ENCODE measurements around the gene TRABD2A.

TRABD2A gene

GRCh38 chr2:84905181-84906107 lies 24.6 kb upstream of the TRABD2A start, which contains the start of gene TMSB10:
Gene TMSB10, plus strand, starts transcription at chr2:84905656.
- FAIRE-seq (no peak), DNase-seq (ENCODE audit: extremely low spot score, insufficient read length, low read depth) (peak; percentile 82)

GRCh38 chr2:84904717-84905174 lies 23.9 kb upstream of the TRABD2A start:
- DNase-seq (ENCODE audit: extremely low spot score, insufficient read length, low read depth), result no peak
- FAIRE-seq, result no peak

- DNase-seq (ENCODE audit: extremely low spot score, insufficient read length, low read depth) (no peak), FAIRE-seq (no peak)
Observed at GRCh38 chr2:84904151-84904550, 23.3 kb upstream of the TRABD2A start.

GRCh38 chr2:84902526-84902925 lies 21.6 kb upstream of the TRABD2A start:
- no peak for FAIRE-seq
- DNase-seq (ENCODE audit: extremely low spot score, insufficient read length, low read depth), result no peak

- DNase-seq (ENCODE audit: extremely low spot score, insufficient read length, low read depth) (no peak), FAIRE-seq (no peak)
Observed at GRCh38 chr2:84901593-84902120, 20.8 kb upstream of the TRABD2A start.

- FAIRE-seq, result no peak
Observed at GRCh38 chr2:84900971-84901370, 20.1 kb upstream of the TRABD2A start.

GRCh38 chr2:84899304-84900204 lies 18.7 kb upstream of the TRABD2A start:
- no peak for FAIRE-seq
- DNase-seq (ENCODE audit: extremely low spot score, insufficient read length, low read depth), result no peak

More at GRCh38 chr2:84900971-84901370, 20.1 kb upstream of the TRABD2A start:
- DNase-seq (ENCODE audit: extremely low spot score, insufficient read length, low read depth), result no peak

- DNase-seq (ENCODE audit: extremely low spot score, insufficient read length, low read depth) (no peak), FAIRE-seq (no peak)
Observed at GRCh38 chr2:84897773-84898172, 16.9 kb upstream of the TRABD2A start.

GRCh38 chr2:84896567-84896966 lies 15.7 kb upstream of the TRABD2A start:
- DNase-seq (ENCODE audit: extremely low spot score, insufficient read length, low read depth) (no peak), FAIRE-seq (no peak)

- no peak for DNase-seq (ENCODE audit: extremely low spot score, insufficient read length, low read depth)
- peak; percentile 72 for FAIRE-seq
Observed at GRCh38 chr2:84894758-84895520, 14.1 kb upstream of the TRABD2A start.

- no peak for DNase-seq (ENCODE audit: extremely low spot score, insufficient read length, low read depth)
- FAIRE-seq, result no peak
Observed at GRCh38 chr2:84894131-84894586, 13.3 kb upstream of the TRABD2A start.

GRCh38 chr2:84891355-84892010 lies 10.6 kb upstream of the TRABD2A start:
- DNase-seq (ENCODE audit: extremely low spot score, insufficient read length, low read depth) (no peak), FAIRE-seq (no peak)

- DNase-seq (ENCODE audit: extremely low spot score, insufficient read length, low read depth), result no peak
- no peak for FAIRE-seq
Observed at GRCh38 chr2:84889332-84889731, 8.4 kb upstream of the TRABD2A start.

- DNase-seq (ENCODE audit: extremely low spot score, insufficient read length, low read depth) (no peak), FAIRE-seq (peak; percentile 92)
Observed at GRCh38 chr2:84888401-84889276, 7.8 kb upstream of the TRABD2A start.

GRCh38 chr2:84886791-84887190 lies 5.9 kb upstream of the TRABD2A start:
- DNase-seq (ENCODE audit: extremely low spot score, insufficient read length, low read depth) (no peak), FAIRE-seq (no peak)

GRCh38 chr2:84885111-84885510 lies 4.2 kb upstream of the TRABD2A start:
- FAIRE-seq (no peak), DNase-seq (ENCODE audit: extremely low spot score, insufficient read length, low read depth) (no peak)

- DNase-seq (ENCODE audit: extremely low spot score, insufficient read length, low read depth) (no peak), FAIRE-seq (no peak)
Observed at GRCh38 chr2:84884449-84884848, 3.6 kb upstream of the TRABD2A start.

Measured in GM18507 (cell line).